Small intestine (tissue), 7 donors: ENCODE results near the gene FGD5. TPM values are rescaled to one million over a fixed set of nuclear protein-coding genes. Genes with fewer than 3 reads are reported as not detected.

Experiments
- DNase-seq, 2 donors: peaks; one replicate each; pipeline versions ENCODE4 v3.0.0 to v3.0.0-alpha.2; 2013
- FAIRE-seq: peaks from 2 replicates; lab custom pipeline; 2012; peaks lifted over from hg19 to GRCh38; lab: Jason Lieb, UNC
- H3K27ac ChIP-seq, 3 donors: one replicate each; pipeline ENCODE4 v1.5.1; 2013; ENCODE audit warnings: low read length in 2 of 3, mild to moderate bottlenecking in 2 of 3, control low read depth in 1 of 3, inconsistent platforms in 1 of 3, low read depth in 1 of 3, moderate library complexity in 1 of 3
- H3K27me3 ChIP-seq, 3 donors: one replicate each; pipeline ENCODE4 v1.6.1; 2013; ENCODE audit warnings: low read length in 3 of 3, inconsistent platforms in 1 of 3; ENCODE audit not compliant: control insufficient read depth in 3 of 3, insufficient read depth in 3 of 3
- H3K36me3 ChIP-seq, 3 donors: one replicate each; pipeline ENCODE4 v1.6.1; 2013; ENCODE audit warnings: low read length in 3 of 3, inconsistent platforms in 1 of 3, low read depth in 1 of 3, mild to moderate bottlenecking in 1 of 3, moderate library complexity in 1 of 3; ENCODE audit not compliant: control insufficient read depth in 3 of 3, insufficient read depth in 2 of 3
- H3K4me1 ChIP-seq, 3 donors: one replicate each; pipeline ENCODE4 v1.6.1; 2013; ENCODE audit warnings: low read length in 2 of 3, inconsistent platforms in 1 of 3, low read depth in 1 of 3, mild to moderate bottlenecking in 1 of 3, moderate library complexity in 1 of 3; ENCODE audit not compliant: control insufficient read depth in 3 of 3, insufficient read depth in 2 of 3
- H3K4me3 ChIP-seq, 3 donors: one replicate each; pipeline ENCODE4 v1.5.1; 2013; ENCODE audit warnings: low read length in 3 of 3, control low read depth in 1 of 3, inconsistent platforms in 1 of 3, low read depth in 1 of 3, mild to moderate bottlenecking in 1 of 3, moderate library complexity in 1 of 3
- H3K9me3 ChIP-seq, 2 donors: one replicate each; pipeline ENCODE4 v1.6.1; 2013; ENCODE audit warnings: low read depth in 1 of 2, low read length in 1 of 2; ENCODE audit not compliant: control insufficient read depth in 2 of 2, insufficient read depth in 1 of 2
- WGBS, 3 donors: extraction: QIAGEN DNeasy Blood & Tissue Kit; methylation state at CpG; one replicate each; pipeline ENCODE4 v1.1.7; 2013; 5-methylcytosine and 5-hydroxymethylcytosine counted together
- polyA plus RNA-seq, 4 donors: library from polyadenylated mRNA; stranded (reverse) in 3 of 4; unstranded in 1 of 4; fragments of 200-250 nt in 3 of 4; fragments of 120-200 nt in 1 of 4; gene quantifications; one replicate each; pipeline versions ENCODE4 v1.2.1 to v1.2.3, GENCODE V29; 2013
- donor health status: healthy with polysubstance abuse.
- donor health status: control.
- donor health status: control.
- donor health status: Bipolar disorder and iron deficiency.
- donor health status: healthy.

FGD5 gene
- polyA plus RNA-seq, 4 donors, result 3.1 to 16.1 (median 5.5) TPM

DNA sequence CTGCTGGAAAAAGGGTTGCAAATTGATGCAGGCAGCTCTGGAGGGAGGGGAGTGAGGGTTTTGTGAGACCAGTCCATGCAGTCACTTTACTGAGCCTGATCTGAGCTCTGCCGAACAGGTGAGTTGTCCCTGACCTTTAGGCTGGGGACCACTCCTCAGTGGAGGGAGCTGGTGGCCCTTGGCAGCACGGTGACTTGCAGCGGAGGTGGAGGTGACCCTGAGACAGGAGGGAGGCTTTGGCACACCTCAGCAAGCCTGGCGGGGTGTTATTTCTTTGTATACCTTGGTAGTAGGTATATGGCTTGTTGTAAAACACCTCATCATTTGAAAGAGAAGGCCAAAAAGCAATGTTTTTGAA lies 43.5 kb downstream of the FGD5 start:
- WGBS, 3 donors, result 63 to 78% (median 75%) methylated on average over 4 of the region's 4 CpGs
- DNase-seq, result no peak
- no peaks in the 10 kb centered on the region for H3K27me3 ChIP-seq
- H3K9me3 ChIP-seq, result no peaks in the 10 kb centered on the region
- no peak for FAIRE-seq
- no peaks in the 10 kb centered on the region for H3K4me1 ChIP-seq
- H3K36me3 ChIP-seq, result peaks cover 0 to 7% (median 2%) of the 10 kb centered on the region in 3 donors
- H3K27ac ChIP-seq, result no peak overlapping the region
- no peak overlapping the region for H3K4me3 ChIP-seq

- Histone ChIP-seq H3K9me3 (no peaks in the 10 kb centered on the region), H3K36me3 (peaks cover 0 to 7% (median 2%) of the 10 kb centered on the region in 3 donors), H3K27me3 (no peaks in the 10 kb centered on the region), H3K4me3 (no peak overlapping the region), H3K27ac (no peak overlapping the region), H3K4me1 (no peaks in the 10 kb centered on the region)
- FAIRE-seq (no peak), DNase-seq (no peak)
- WGBS, 3 donors, result 70 to 88% (median 75%) methylated on average over 5 of the region's 5 CpGs
Measured at GRCh38 chr3:14862661-14863230, 44.0 kb downstream of the FGD5 start.

GRCh38 chr3:14863333-14864100 lies 44.8 kb downstream of the FGD5 start:
- peaks cover 0 to 7% (median 2%) of the 10 kb centered on the region in 3 donors for H3K36me3 ChIP-seq
- H3K4me1 ChIP-seq, result no peaks in the 10 kb centered on the region
- no peak for DNase-seq
- H3K27ac ChIP-seq, result no peak overlapping the region
- H3K4me3 ChIP-seq, result no peak overlapping the region
- 61 to 73% (median 72%) methylated on average over 10 of the region's 10 CpGs for WGBS, 3 donors
- H3K27me3 ChIP-seq, result no peaks in the 10 kb centered on the region
- FAIRE-seq, result no peak
- H3K9me3 ChIP-seq, result no peaks in the 10 kb centered on the region

DNA sequence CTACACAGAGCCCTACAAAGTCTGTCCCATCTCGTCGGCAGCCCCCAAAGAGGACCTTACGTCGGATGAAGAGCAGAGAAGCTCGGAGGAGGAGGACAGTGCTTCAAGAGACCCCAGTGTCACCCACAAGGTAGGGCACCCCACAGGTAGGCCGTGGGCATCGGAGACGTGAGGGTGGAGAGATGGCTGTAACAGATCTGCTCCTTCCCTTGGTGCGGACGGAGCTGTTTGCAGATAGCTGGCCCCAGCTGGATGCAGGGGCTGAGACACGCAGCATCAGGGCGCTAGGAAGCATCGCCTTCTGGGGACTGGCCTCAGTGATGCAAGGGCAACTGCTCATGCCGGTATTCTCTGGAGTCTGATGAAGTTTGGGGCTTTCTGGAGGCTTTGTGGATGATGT lies 45.4 kb downstream of the FGD5 start:
- Histone ChIP-seq H3K27me3 (no peaks in the 10 kb centered on the region), H3K27ac (no peak overlapping the region), H3K36me3 (peaks cover 0 to 7% (median 2%) of the 10 kb centered on the region in 3 donors), H3K9me3 (no peaks in the 10 kb centered on the region), H3K4me1 (no peaks in the 10 kb centered on the region), H3K4me3 (no peak overlapping the region)
- FAIRE-seq (no peak), DNase-seq (no peak)
- WGBS, 3 donors, result 90 to 95% (median 94%) methylated on average over 14 of the region's 14 CpGs

GRCh38 chr3:14866627-14867026 lies 47.9 kb downstream of the FGD5 start:
- 78 to 84% (median 83%) methylated on average over 5 of the region's 5 CpGs for WGBS, 3 donors
- no peak for FAIRE-seq
- no peaks in the 10 kb centered on the region for H3K9me3 ChIP-seq

GRCh38 chr3:14867936-14868570 lies 49.3 kb downstream of the FGD5 start:
- peaks cover 0 to 9% (median 2%) of the 10 kb centered on the region in 3 donors for H3K36me3 ChIP-seq
- peaks cover 0 to 2% (median 0%) of the 10 kb centered on the region in 3 donors for H3K4me1 ChIP-seq
- WGBS, 3 donors, result 84 to 91% (median 90%) methylated on average over 11 of the region's 11 CpGs
- no peaks in the 10 kb centered on the region for H3K9me3 ChIP-seq
- FAIRE-seq (no peak), DNase-seq (no peak)
- H3K27ac ChIP-seq, result no peak overlapping the region
- no peaks in the 10 kb centered on the region for H3K27me3 ChIP-seq
- H3K4me3 ChIP-seq, result no peak overlapping the region

More at GRCh38 chr3:14866627-14867026, 47.9 kb downstream of the FGD5 start:
- no peak for DNase-seq
- Histone ChIP-seq H3K27ac (no peak overlapping the region), H3K4me3 (no peak overlapping the region), H3K27me3 (no peaks in the 10 kb centered on the region), H3K36me3 (peaks cover 0 to 9% (median 2%) of the 10 kb centered on the region in 3 donors), H3K4me1 (peaks cover 0 to 1% (median 0%) of the 10 kb centered on the region in 3 donors)

- Histone ChIP-seq H3K36me3 (peaks cover 0 to 4% (median 0%) of the 10 kb centered on the region in 3 donors), H3K4me3 (no peak overlapping the region), H3K27ac (no peak overlapping the region), H3K4me1 (peaks cover 0 to 2% (median 0%) of the 10 kb centered on the region in 3 donors), H3K27me3 (no peaks in the 10 kb centered on the region), H3K9me3 (no peaks in the 10 kb centered on the region)
- WGBS, 3 donors, result 78 to 84% (median 80%) methylated on average over 17 of the region's 17 CpGs
- DNase-seq (no peak), FAIRE-seq (no peak)
Measured at GRCh38 chr3:14869917-14870782, 51.4 kb downstream of the FGD5 start.

DNA sequence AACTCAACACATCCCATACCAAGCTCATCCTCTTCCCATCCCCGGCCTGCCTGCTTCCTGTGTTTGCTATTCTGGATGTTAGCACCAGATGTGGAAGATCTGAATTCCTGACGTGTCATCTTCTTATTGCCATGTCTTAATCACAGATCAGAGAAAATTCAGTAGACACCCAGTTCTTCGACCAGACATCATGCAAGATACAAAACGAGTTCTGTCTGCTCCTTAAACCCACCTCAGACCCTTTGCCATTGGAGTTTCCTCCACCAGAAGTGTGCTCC lies 52.0 kb downstream of the FGD5 start:
- WGBS, 3 donors, result 61 to 76% (median 72%) methylated on average over 4 of the region's 4 CpGs
- no peak for FAIRE-seq
- H3K27ac ChIP-seq, result no peak overlapping the region

More for the DNA sequence above, 52.0 kb downstream of the FGD5 start:
- H3K27me3 ChIP-seq, result no peaks in the 10 kb centered on the region
- DNase-seq, result no peak
- H3K36me3 ChIP-seq, result peaks cover 0 to 4% (median 0%) of the 10 kb centered on the region in 3 donors
- no peaks in the 10 kb centered on the region for H3K9me3 ChIP-seq
- peaks cover 0 to 2% (median 0%) of the 10 kb centered on the region in 3 donors for H3K4me1 ChIP-seq
- no peak overlapping the region for H3K4me3 ChIP-seq
